HG03354 (cell line): ENCODE measurements around the gene OR2L8.

Experiments used
- ATAC-seq: cut with Tn5 transposase; IDR thresholded peaks from one replicate; pipeline ENCODE4 v1.9.1; 2021; ENCODE audit warnings: mild to moderate bottlenecking; ENCODE audit not compliant: unreplicated experiment, poor library complexity, severe bottlenecking

The OR2L8 gene

GRCh38 chr1:247964933-247965332, 16.3 kb downstream of the OR2L8 start, which contains the start of gene OR2AK2:
TSS of gene OR2AK2 (plus strand) at chr1:247965233. CDS start at chr1:247965377, 144 bp downstream.
- no peak for ATAC-seq

GRCh38 chr1:247966532-247967204, 18.0 kb downstream of the OR2L8 start:
- peak; percentile 87 for ATAC-seq

GRCh38 chr1:247992986-247993385, 44.3 kb downstream of the OR2L8 start:
- no peak for ATAC-seq

- ATAC-seq: no peak
These were observed 50.2 kb downstream of the OR2L8 start for GRCh38 chr1:247998811-247999210.
